Trophoblast cell (in vitro differentiated cells and primary cell): ENCODE results near the gene CCNF.
A peak's percentile ranks its signal among the peaks of the same experiment; 100 is the strongest.
"Not testable (repeated sequence)": the region's sequence is repeated elsewhere in the genome, so short reads cannot be mapped to it uniquely, and the experiment has no call there.

Experiments used
- DNase-seq, 2 donors: peaks; one replicate each; pipeline ENCODE4 v3.0.0-alpha.2; 2016
- H2AFZ ChIP-seq: 2 replicates; pipeline ENCODE4 v1.6.1; 2013; ENCODE audit warnings: low read length, moderate library complexity, mild to moderate bottlenecking; ENCODE audit not compliant: insufficient read depth, poor library complexity
- H2AK5ac ChIP-seq: 2 replicates; pipeline ENCODE4 v1.6.1; 2013; ENCODE audit warnings: mild to moderate bottlenecking, low read length
- H2BK120ac ChIP-seq: 2 replicates; pipeline ENCODE4 v1.6.1; 2013; ENCODE audit warnings: low read length, mild to moderate bottlenecking, moderate library complexity; ENCODE audit not compliant: insufficient read depth, poor library complexity
- H2BK12ac ChIP-seq: 2 replicates; pipeline ENCODE4 v1.6.1; 2013; ENCODE audit warnings: mild to moderate bottlenecking, low read length, moderate library complexity
- H2BK5ac ChIP-seq: 2 replicates; pipeline ENCODE4 v1.6.1; 2013; ENCODE audit warnings: low read length, low read depth, moderate library complexity, mild to moderate bottlenecking; ENCODE audit not compliant: poor library complexity
- H3K14ac ChIP-seq: 2 replicates; pipeline ENCODE4 v1.6.1; 2013; ENCODE audit warnings: mild to moderate bottlenecking, low read length
- H3K18ac ChIP-seq: 2 replicates; pipeline ENCODE4 v1.6.1; 2013; ENCODE audit warnings: mild to moderate bottlenecking, low read length
- H3K23ac ChIP-seq: 2 replicates; pipeline ENCODE4 v1.6.1; 2013; ENCODE audit warnings: low read length
- H3K27ac ChIP-seq: 2 replicates; pipeline ENCODE4 v1.5.1; 2013; ENCODE audit warnings: low read depth, mild to moderate bottlenecking, inconsistent platforms, low read length, moderate library complexity
- H3K27me3 ChIP-seq: 2 replicates; pipeline ENCODE4 v1.6.1; 2013; ENCODE audit warnings: inconsistent platforms, mild to moderate bottlenecking, low read length, moderate library complexity; ENCODE audit not compliant: insufficient read depth
- H3K36me3 ChIP-seq, 2 experiments: 1 replicate in 1 of 2; 2 replicates in 1 of 2; pipeline ENCODE4 v1.6.1; 2013; ENCODE audit warnings: low read length in 2 of 2, mild to moderate bottlenecking in 2 of 2, moderate library complexity in 1 of 2; ENCODE audit not compliant: insufficient read depth in 2 of 2, control insufficient read depth in 1 of 2
- H3K4ac ChIP-seq: 2 replicates; pipeline ENCODE4 v1.6.1; 2013; ENCODE audit warnings: low read depth, mild to moderate bottlenecking, low read length, moderate library complexity
- H3K4me1 ChIP-seq, 2 experiments: 1 replicate in 1 of 2; 2 replicates in 1 of 2; pipeline ENCODE4 v1.6.1; 2013; ENCODE audit warnings: low read length in 2 of 2, mild to moderate bottlenecking in 2 of 2, moderate library complexity in 1 of 2; ENCODE audit not compliant: insufficient read depth in 2 of 2, control insufficient read depth in 1 of 2
- H3K4me2 ChIP-seq: 2 replicates; pipeline ENCODE4 v1.6.1; 2013; ENCODE audit warnings: inconsistent platforms, mild to moderate bottlenecking, low read length, moderate library complexity
- H3K4me3 ChIP-seq: 2 replicates; pipeline ENCODE4 v1.5.1; 2013; ENCODE audit warnings: mild to moderate bottlenecking, low read depth, low read length, inconsistent platforms
- H3K79me1 ChIP-seq: one replicate; pipeline ENCODE4 v1.6.1; 2013; ENCODE audit warnings: low read length
- H3K79me2 ChIP-seq: 2 replicates; pipeline ENCODE4 v1.6.1; 2013; ENCODE audit warnings: low read length, mild to moderate bottlenecking; ENCODE audit not compliant: control insufficient read depth, insufficient read depth, poor library complexity
- H3K9ac ChIP-seq: 2 replicates; pipeline ENCODE4 v1.6.1; 2013; ENCODE audit warnings: mild to moderate bottlenecking, low read length
- H3K9me3 ChIP-seq: 2 replicates; pipeline ENCODE4 v1.6.1; 2013; ENCODE audit warnings: low read depth, mild to moderate bottlenecking, control low read depth, inconsistent platforms, low read length; ENCODE audit not compliant: insufficient read depth
- H4K12ac ChIP-seq: 2 replicates; pipeline ENCODE4 v1.6.1; 2013; ENCODE audit warnings: low read depth, mild to moderate bottlenecking, low read length, moderate library complexity
- H4K8ac ChIP-seq: 2 replicates; pipeline ENCODE4 v1.6.1; 2013; ENCODE audit warnings: low read depth, mild to moderate bottlenecking, low read length, moderate library complexity
- H4K91ac ChIP-seq: one replicate; pipeline ENCODE4 v1.6.1; 2013; ENCODE audit warnings: low read depth, mild to moderate bottlenecking, low read length, moderate library complexity
- WGBS: extraction: QIAGEN DNeasy Blood & Tissue Kit; methylation state at CpG from one replicate; pipeline ENCODE4 v1.1.7; 2013; ENCODE audit warnings: missing lambda C conversion rate; ENCODE audit not compliant: insufficient read length, insufficient coverage; ENCODE audit errors: extremely low coverage; 5-methylcytosine and 5-hydroxymethylcytosine counted together

The CCNF gene

GRCh38 chr16:2441143-2441804 lies 12.0 kb downstream of the CCNF start:
- H3K9ac ChIP-seq, H3K23ac ChIP-seq, H3K79me1 ChIP-seq, H2AK5ac ChIP-seq, H2AFZ ChIP-seq, H3K27ac ChIP-seq, H3K27me3 ChIP-seq, H4K91ac ChIP-seq, H4K8ac ChIP-seq, H2BK120ac ChIP-seq, H3K79me2 ChIP-seq, H4K12ac ChIP-seq, H3K9me3 ChIP-seq, H2BK12ac ChIP-seq, H3K4me1 ChIP-seq, H3K4ac ChIP-seq, DNase-seq, H2BK5ac ChIP-seq, H3K4me3 ChIP-seq, H3K14ac ChIP-seq, H3K18ac ChIP-seq, H3K4me2 ChIP-seq: not testable (repeated sequence)
- H3K36me3 ChIP-seq, result peaks cover 66% of the 10 kb centered on the region in 2 experiments
- WGBS, result no CpG with 5 or more reads among the region's 15 CpGs

- Histone ChIP-seq H4K12ac (no peak overlapping the region), H3K18ac (no peak overlapping the region), H3K4me2 (no peak overlapping the region), H2BK12ac (no peak overlapping the region), H3K36me3 (peaks cover 66 to 67% of the 10 kb centered on the region in 2 experiments), H2BK120ac (no peak overlapping the region), H2AK5ac (no peak overlapping the region), H3K9ac (no peak overlapping the region), H3K4ac (no peak overlapping the region), H3K27ac (no peak overlapping the region), H2BK5ac (no peak overlapping the region), H4K91ac (no peak overlapping the region), H3K23ac (no peak overlapping the region), H3K14ac (no peak overlapping the region), H4K8ac (no peak overlapping the region), H3K4me3 (no peak overlapping the region), H2AFZ (no peak overlapping the region), H3K9me3 (no peaks in the 10 kb centered on the region), H3K4me1 (no peaks in the 10 kb centered on the region), H3K79me2 (no peaks in the 10 kb centered on the region), H3K79me1 (no peaks in the 10 kb centered on the region), H3K27me3 (no peaks in the 10 kb centered on the region)
- DNase-seq, result no peak
- no CpG with 5 or more reads among the region's 9 CpGs for WGBS
Measured at GRCh38 chr16:2443555-2443954, 14.3 kb downstream of the CCNF start.

- Histone ChIP-seq H4K12ac (no peak overlapping the region), H3K23ac (no peak overlapping the region), H4K8ac (no peak overlapping the region), H3K4me1 (no peaks in the 10 kb centered on the region), H3K4me2 (no peak overlapping the region), H3K27ac (no peak overlapping the region), H3K4ac (no peak overlapping the region), H2AFZ (no peak overlapping the region), H2BK120ac (no peak overlapping the region), H3K27me3 (no peaks in the 10 kb centered on the region), H3K4me3 (no peak overlapping the region), H2BK5ac (no peak overlapping the region), H3K79me2 (no peaks in the 10 kb centered on the region), H3K9me3 (peaks cover 2% of the 10 kb centered on the region), H3K18ac (no peak overlapping the region), H3K9ac (no peak overlapping the region), H2AK5ac (no peak overlapping the region), H4K91ac (no peak overlapping the region), H2BK12ac (no peak overlapping the region), H3K14ac (no peak overlapping the region), H3K36me3 (peaks cover 79 to 88% of the 10 kb centered on the region in 2 experiments), H3K79me1 (no peaks in the 10 kb centered on the region)
- WGBS, result no CpG with 5 or more reads among the region's 11 CpGs
- DNase-seq, result peak; percentile 89 to 95
Measured at GRCh38 chr16:2447920-2448583, 18.8 kb downstream of the CCNF start.

- H3K27ac ChIP-seq, result no peak overlapping the region
Measured at GRCh38 chr16:2449118-2449517, 19.9 kb downstream of the CCNF start.

More at GRCh38 chr16:2449118-2449517, 19.9 kb downstream of the CCNF start:
- no peak overlapping the region for H3K4me2 ChIP-seq
- DNase-seq, result peak; percentile 51 to 63
- H3K4me3 ChIP-seq, result no peak overlapping the region
- no peak overlapping the region for H2BK5ac ChIP-seq
- no peak overlapping the region for H4K12ac ChIP-seq
- WGBS, result no CpG with 5 or more reads among the region's 25 CpGs
- no peak overlapping the region for H3K9ac ChIP-seq
- H2BK120ac ChIP-seq, result no peak overlapping the region
- no peaks in the 10 kb centered on the region for H3K79me1 ChIP-seq
- H2AK5ac ChIP-seq, result no peak overlapping the region
- no peak overlapping the region for H4K91ac ChIP-seq
- no peak overlapping the region for H3K18ac ChIP-seq
- H3K36me3 ChIP-seq, result peaks cover 85 to 90% of the 10 kb centered on the region in 2 experiments
- H3K4me1 ChIP-seq, result no peaks in the 10 kb centered on the region
- no peak overlapping the region for H4K8ac ChIP-seq
- H3K4ac ChIP-seq, result no peak overlapping the region
- H3K9me3 ChIP-seq, result peaks cover 2% of the 10 kb centered on the region
- no peaks in the 10 kb centered on the region for H3K27me3 ChIP-seq
- H2BK12ac ChIP-seq, result no peak overlapping the region
- H3K79me2 ChIP-seq, result no peaks in the 10 kb centered on the region
- no peak overlapping the region for H3K14ac ChIP-seq
- no peak overlapping the region for H2AFZ ChIP-seq
- H3K23ac ChIP-seq, result no peak overlapping the region
